ENCODE data around the gene RSPO4.

RSPO4 gene

DNA sequence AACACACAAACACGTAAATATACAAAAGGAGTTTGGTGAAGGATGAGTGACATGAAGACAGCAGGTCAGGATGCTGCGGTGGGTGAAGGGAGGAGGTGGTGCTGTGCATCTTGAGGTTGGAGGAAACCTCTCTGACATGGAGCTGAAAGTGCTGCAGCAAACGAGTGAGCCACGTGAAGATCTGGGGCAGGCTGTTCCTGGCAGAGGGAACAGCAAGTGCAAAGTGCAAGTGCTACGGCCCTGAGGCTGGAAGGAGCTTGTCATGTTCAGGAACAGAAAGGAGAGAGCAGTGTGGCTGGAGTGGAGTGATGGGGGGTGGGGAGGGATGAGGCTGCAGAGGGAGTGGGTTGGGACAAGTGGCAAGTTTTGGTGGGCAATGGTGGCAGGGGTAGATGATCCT, 61.2 kb downstream of the RSPO4 start:
- DNase-seq: no peak

DNA sequence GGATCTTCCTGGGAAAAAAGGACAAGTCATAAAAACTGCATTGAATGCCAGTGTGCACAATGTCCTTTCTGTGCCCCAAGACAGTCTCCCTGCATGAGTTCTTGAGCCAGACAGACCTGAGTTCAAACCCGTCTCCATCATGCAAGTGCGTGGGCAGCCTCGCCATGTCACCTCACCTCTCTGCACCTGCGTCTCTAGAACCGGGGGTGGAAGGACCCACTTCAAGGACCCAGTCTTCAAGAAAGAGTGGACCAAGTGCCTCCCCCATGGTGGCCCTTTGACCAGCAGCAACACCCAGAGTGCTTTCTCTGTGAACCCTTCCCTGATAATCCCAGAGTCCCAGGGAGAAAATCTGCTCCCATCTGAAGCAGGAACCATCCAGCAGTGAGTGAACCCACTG, 62.5 kb downstream of the RSPO4 start:
- DNase-seq: no peak

- DNase-seq: no peak
Measured at GRCh38 chr20:934186-934840, 67.8 kb downstream of the RSPO4 start.

- DNase-seq: no peak
Measured at GRCh38 chr20:933029-933428, 69.1 kb downstream of the RSPO4 start.

DNA sequence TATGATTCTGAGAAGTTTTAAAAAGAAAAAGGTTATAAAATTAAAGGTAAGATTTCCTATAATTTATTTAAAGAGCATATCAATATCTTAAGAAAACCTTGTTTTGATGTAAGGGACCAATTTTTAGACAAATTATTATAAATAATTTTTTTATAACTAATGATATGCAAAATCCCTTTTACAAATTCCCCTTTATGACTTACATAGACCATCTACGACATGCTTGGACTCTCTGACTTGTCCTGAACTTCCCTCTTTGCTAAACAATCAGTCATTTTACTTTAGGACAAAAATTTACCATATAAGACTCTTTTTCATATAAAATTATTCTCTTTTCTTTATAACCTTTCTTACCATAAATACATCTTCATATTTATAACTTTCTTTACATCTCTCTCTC, 70.7 kb downstream of the RSPO4 start:
- no peak for DNase-seq

- no peak for DNase-seq
Measured at GRCh38 chr20:926670-927069, 75.4 kb downstream of the RSPO4 start.

DNA sequence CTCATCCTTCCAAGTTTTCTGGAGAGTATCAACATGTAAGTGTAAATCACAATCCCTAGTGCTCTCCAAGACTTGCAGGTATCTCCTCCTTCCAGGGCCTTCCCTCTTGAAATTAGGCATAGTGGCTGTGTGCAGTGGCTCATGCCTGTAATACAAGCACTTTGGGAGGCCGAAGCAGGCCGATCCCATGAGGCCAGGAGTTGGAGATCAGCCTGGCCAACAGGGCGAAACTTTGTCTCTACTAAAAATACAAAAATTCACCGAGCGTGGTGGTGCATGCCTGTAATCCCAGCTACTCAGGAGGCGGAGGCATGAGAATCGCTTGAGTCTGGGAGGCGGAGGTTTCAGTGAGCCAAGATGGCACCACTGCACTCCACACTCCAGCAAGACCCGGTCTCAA, 76.6 kb downstream of the RSPO4 start:
- no peak for DNase-seq

DNA sequence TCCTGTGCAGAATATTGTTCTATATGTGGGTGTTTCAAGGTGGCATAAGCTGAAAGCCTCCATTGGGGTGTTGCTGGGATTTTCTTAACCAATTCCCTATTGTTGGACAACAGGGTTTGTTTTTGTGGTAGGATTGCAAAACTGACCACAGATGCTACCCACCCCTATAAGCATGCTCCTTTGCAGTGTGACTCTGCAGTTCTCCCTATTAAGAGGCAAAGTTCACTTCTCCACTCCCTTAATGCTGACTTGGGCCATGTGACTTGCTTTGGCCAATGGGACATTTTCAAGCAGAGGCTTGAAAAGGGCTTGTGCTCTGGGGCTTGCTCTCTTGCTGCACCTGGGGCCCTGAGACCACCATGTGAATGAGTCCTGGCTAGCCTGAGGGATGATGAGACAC, 77.5 kb downstream of the RSPO4 start:
- DNase-seq: no peak

DNA sequence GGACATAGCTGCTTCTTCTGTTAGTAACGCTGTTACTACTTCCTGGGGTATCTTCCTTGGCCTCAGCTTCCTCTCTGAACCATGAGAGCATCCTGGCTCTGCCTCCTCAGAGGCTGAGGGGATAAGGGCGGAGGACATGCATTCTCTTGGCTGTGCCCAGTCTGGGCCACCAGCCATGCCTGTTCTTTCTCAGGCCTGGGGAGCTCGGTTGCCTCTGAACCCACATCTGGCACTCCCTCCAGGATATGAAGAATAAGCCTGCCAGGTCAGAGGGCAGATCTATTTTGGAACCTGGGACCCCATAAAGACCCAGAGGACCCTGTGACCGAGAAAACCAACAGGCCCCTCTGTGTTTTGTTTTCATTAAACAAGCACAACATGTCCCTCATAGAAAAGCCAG, 79.3 kb downstream of the RSPO4 start:
- no peak for DNase-seq

GRCh38 chr20:921068-921467, 81.0 kb downstream of the RSPO4 start:
- DNase-seq: no peak

DNA sequence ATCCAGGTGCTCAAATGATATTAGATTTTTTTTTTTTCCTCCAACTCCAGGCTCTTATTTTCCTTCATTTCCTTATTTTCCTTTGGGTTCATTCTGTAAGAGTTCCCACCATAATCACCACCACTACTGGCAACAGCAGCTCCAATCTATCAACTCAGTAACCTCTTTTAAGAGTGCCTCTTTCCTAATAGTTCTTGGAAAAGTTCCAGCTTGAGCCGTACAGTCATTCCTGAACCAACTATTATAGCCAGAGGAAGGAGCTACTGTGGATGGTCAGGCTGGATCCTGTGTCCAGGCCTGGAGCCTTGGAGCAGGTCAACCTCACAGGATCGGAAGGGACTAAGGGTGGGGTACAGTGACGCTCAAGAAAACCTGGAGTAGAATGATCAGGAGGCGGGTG, 81.8 kb downstream of the RSPO4 start:
- no peak for DNase-seq

- no peak for DNase-seq
Measured at GRCh38 chr20:919491-919916, 82.6 kb downstream of the RSPO4 start.

DNA sequence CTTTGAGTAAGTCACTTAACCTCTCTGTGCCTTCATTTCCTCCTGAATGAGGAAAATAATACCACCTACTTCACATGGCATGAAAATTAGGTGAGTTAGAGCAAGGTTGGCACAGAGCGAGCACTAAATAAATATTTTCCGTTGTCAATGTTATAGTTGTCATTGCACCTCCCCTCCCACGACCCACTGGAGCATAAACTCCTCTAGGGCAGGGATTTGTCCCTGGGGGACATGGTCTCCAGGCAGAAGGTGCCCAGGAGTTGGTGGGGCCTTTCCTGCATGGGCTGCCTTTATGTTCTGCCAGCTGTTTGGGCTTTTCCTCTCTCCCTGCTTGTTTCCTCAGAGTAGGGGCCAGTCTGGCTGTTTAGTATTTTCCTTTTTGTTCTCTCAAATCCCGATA, 84.7 kb downstream of the RSPO4 start:
- no peak for DNase-seq

DNA sequence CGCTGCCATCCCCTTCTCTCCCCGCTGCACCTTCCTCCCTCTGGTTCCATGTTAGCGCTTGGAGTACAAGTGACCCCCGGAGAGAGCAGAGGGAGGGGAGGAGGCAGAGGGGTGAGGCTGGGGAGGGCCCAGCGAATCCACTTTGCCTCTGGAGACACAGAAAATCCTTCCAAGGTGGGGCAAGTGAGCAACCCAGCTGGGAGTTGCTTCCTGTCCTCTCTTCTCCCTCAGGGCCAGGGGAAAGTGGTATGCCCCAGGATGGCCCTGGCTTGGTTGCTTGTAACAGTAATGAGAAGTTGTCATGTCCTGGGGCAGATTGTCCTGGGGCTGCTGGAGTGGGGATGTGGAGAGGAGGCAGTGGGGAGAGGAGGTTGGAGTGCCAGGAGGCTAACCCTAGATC, 85.3 kb downstream of the RSPO4 start:
- DNase-seq: no peak

GRCh38 chr20:916125-916799, 85.8 kb downstream of the RSPO4 start, which contains the start of gene ANGPT4:
Gene ANGPT4 (minus strand): TSS chr20:916334. CDS start chr20:916214, 120 bp downstream.
- DNase-seq: no peak

- DNase-seq: no peak
Measured at GRCh38 chr20:914727-915498, 87.2 kb downstream of the RSPO4 start.

GRCh38 chr20:913306-913849, 88.7 kb downstream of the RSPO4 start:
- DNase-seq: no peak

DNA sequence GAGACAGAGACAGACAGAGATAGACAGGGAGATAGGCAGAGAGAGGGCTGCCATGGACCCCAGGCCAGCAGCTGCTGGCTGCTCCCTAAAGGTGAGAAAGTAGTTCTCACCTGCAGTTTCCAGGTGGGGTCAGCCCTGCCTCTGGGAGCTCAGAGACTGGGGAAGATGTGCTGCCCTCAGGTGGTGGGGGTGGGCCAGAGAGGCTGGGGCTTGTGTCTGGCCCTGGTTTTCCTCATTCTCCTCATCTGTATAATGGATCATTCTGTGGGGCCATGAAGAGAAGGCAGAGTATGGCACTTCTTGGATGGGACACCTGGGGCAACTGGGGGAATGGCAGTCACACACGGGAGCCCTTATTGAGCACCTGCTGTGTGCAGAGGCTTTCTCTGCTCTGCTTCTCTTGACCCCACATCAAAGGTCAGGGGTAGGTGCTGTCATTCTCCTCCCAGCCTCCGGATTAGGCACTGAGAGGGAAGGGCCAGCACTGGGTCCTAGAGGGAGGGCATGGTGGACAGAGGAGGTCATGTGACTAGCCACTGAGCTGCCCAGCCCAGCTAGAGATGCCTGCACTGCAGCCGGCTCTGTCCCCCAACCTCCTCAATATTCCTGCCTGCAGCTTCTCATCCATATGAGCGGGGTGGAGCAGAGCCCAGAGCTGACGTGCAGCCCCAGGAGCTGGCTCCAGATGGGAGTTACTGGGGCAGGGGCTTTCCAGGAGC, 90.1 kb downstream of the RSPO4 start:
- DNase-seq: no peak

GRCh38 chr20:910870-911770, 91.0 kb downstream of the RSPO4 start:
- no peak for DNase-seq

DNA sequence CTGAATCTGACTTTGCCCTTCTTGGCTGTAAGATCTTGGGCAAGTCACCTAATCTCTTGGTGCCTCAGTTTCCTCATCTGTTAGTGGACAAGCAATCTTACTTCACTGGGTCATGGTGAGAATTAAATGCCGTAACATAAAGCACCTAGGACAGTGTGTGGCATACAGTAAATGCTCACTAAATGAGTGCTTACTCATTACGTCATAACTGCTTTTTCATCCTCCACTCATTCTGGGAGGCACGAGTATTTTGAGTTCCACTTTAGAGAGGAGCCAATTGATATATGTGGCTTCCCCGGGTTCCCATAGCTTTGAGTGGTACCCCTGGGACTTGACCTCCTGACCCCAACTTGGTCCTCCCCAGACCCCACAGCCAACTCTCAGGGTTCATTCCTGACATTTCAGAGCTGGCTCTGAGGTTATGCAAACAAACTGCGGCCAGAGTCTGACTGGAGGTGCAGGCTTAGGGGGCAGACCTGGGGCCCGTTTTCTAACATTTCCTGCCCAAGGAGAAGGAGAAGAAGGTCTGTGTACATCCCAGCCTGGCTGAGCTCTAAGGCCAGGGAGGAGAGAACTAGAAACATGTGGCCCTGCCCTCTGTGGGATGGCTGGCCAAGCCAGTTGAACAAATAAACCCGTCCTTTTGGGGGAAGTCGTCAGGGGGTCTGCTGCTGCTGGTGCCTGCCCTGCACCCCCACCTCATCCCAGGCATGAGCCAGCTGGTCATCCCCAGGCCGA, 91.8 kb downstream of the RSPO4 start:
- no peak for DNase-seq

- no peak for DNase-seq
Measured at GRCh38 chr20:909641-910040, 92.5 kb downstream of the RSPO4 start.
